Transverse colon (tissue), 4 donors: ENCODE data around the gene ALKBH8.

Experiments used
- EP300 ChIP-seq: sonication (generic); formaldehyde crosslinking; IDR thresholded peaks from one replicate; pipeline ENCODE4 v1.6.1; 2017; ENCODE audit warnings: antibody characterized with exemption, low read depth
- POLR2AphosphoS5 ChIP-seq, 3 donors: sonication (generic); formaldehyde crosslinking; IDR thresholded peaks; one replicate each; pipeline ENCODE4 v1.6.1; 2016; ENCODE audit warnings: antibody characterized with exemption in 3 of 3
- TF ChIP-seq, protein P1 (sequence below), 5 experiments: fragments of 200-600 bp in 3 of 5; fragments of 450-650 bp in 2 of 5; sonication (generic) in 3 of 5; IDR thresholded peaks; 1 replicate in 2 of 5; 2 replicates in 3 of 5; pipeline ENCODE4 v1.5.1; 2016 to 2017; ENCODE audit warnings: antibody characterized with exemption in 5 of 5, inconsistent platforms in 3 of 5, mild to moderate bottlenecking in 2 of 5, moderate library complexity in 1 of 5

DNA sequence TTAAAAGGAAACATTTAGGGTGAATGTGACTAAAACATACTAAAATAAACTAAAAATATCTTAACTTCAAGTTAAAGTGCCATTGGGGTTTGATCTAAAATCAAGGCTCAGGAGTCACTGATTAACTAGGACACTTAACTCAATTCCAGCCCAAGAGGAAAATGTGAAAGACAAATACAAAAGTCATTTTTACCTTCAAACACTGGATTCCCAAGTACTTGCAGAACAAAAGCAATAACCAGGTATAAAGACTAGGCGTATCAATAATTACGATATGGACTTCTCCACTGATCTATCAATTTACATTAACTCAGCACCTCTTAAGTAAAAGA is 15.6 kb downstream of the ALKBH8 start:
- no peak for TF ChIP-seq EP300
- TF ChIP-seq POLR2AphosphoS5 (IDR thresholded peaks at IDR 0.05), result no peak
- TF ChIP-seq, protein P1, sequence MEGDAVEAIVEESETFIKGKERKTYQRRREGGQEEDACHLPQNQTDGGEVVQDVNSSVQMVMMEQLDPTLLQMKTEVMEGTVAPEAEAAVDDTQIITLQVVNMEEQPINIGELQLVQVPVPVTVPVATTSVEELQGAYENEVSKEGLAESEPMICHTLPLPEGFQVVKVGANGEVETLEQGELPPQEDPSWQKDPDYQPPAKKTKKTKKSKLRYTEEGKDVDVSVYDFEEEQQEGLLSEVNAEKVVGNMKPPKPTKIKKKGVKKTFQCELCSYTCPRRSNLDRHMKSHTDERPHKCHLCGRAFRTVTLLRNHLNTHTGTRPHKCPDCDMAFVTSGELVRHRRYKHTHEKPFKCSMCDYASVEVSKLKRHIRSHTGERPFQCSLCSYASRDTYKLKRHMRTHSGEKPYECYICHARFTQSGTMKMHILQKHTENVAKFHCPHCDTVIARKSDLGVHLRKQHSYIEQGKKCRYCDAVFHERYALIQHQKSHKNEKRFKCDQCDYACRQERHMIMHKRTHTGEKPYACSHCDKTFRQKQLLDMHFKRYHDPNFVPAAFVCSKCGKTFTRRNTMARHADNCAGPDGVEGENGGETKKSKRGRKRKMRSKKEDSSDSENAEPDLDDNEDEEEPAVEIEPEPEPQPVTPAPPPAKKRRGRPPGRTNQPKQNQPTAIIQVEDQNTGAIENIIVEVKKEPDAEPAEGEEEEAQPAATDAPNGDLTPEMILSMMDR (IDR thresholded peaks at IDR 0.05), result no peak
